Measurements from ENCODE around the gene MTHFR.
"Not testable (repeated sequence)": the region's sequence is repeated elsewhere in the genome, so short reads cannot be mapped to it uniquely, and the experiment has no call there.

The MTHFR gene

DNA sequence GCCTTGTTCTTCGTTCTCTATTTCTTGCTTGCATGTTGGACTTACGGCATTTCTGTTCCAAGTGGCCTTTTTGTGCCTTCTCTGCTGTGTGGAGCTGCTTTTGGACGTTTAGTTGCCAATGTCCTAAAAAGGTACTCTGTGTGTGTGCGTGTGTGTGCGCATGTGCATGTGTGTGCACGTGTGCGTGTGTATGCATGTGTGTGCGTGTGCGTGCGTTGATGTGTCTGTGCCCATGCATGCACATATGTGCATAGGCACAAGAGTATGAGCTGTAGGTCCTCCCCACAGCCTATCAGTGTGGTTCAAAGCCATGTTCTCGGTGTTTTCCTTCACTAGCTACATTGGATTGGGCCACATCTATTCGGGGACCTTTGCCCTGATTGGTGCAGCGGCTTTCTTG lies 28.1 kb upstream of the MTHFR start:
- in situ Hi-C loops (cut with HindIII; ENCODE audit: low sequenced_read_pairs), result no loop called here

DNA sequence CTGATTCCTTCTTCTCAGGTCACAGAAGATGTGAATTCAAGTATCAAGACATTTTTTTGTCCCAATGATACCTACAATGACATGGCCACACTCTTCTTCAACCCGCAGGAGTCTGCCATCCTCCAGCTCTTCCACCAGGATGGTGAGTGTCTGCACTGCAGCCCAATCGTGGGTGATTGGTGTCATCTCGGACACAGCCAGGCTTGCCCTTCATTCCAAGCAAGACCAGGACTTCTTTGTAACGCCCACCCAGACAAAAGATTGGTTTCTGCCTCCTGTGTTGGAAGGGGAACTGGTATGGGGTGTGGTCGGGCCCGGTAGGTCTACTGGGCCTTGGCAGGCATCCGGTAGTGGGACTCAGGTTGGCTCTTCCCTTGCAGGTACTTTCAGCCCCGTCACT lies 27.7 kb upstream of the MTHFR start:
- in situ Hi-C loops (cut with HindIII; ENCODE audit: low sequenced_read_pairs), result no loop called here

DNA sequence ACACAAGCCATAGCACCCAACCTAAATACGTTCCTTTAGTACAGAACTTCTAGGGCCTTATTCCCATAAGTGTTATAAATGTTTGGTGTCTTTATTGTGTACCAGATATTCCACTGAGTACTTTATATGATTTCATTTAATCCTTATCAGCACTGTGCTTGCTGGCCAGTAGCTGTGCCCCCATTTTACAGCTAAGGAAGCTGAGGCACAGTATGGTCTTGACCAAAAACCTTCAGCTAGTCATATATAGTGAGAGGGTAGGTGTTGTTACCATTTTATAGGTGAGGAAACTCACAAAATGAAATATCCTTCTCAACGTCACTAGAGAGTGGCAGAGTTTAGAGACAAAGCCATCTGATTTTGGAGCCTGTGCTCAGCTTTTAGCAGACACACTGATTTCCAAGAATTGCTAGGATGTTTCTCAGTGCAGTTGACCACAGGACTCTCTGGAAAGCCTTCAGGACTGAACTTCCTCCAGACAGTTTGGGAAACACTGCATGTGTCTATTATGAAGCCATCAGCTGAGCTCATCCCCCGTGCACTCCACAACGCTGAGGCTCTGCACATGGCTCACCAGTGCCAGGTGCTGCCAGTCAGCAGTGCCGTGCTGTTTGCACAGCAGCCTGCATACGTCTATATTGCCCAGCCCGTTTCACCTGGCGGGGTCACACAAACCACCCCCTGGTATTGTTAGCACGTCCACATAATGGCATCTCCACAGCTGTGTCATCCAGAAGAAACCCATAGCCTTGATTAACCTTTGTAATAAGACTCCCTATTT lies 26.4 kb upstream of the MTHFR start:
- in situ Hi-C loops (cut with HindIII; ENCODE audit: low sequenced_read_pairs), result no loop called here

DNA sequence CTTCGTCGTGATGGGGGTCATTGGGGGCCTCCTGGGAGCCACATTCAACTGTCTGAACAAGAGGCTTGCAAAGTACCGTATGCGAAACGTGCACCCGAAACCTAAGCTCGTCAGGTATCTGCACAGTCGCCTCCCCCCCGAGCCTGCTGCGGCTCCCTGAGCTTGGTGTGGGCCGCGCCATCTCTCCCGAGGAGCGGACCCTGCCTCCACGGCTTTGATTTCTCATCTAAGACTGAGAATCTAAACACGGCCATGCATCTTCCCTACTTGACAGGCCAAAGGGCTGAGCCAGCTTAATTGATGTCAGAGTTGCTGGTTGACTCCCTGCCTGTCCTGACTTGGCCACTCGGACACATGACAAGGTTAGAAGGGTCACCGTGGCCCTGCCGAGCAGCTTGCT lies 22.7 kb upstream of the MTHFR start:
- in situ Hi-C loops (cut with HindIII; ENCODE audit: low sequenced_read_pairs), result no loop called here

DNA sequence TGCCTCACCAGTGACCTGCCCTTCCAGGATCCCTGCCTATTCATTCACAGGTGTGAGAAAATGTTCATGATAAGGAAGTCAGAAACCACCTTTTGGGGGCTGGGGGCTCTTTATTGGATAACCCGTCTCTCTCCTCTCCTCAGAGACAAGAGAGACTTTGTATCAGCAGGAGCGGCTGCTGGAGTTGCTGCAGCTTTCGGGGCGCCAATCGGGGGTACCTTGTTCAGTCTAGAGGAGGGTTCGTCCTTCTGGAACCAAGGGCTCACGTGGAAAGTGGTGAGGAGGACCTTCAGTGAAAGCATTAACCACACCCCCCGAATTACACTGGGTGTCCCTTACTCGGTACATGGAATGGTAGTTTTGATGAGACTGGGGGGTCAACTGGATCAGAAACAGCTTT lies 21.2 kb upstream of the MTHFR start:
- in situ Hi-C loops (cut with HindIII; ENCODE audit: low sequenced_read_pairs), result no loop called here

DNA sequence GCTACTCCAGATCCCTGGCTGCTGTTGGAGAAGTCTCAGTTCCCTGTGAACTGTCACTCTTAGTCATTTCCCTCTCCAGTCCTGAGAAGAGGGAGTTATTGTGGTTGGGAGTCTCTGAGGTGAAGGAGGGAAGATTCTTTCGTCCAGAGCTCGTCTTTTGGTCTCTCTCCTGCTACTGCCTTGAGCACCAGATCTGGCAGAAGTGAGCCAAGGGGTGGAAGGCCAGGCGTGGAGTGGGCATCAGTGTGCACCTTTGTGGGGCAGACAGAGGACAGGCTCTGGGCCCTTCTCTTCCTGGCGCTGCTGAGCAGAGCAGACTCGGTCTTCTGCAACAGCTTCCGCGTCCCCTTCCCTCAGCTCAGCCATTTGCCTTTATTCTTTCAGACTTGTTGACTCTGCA lies 19.4 kb upstream of the MTHFR start:
- in situ Hi-C loops (cut with HindIII; ENCODE audit: low sequenced_read_pairs), result no loop called here

DNA sequence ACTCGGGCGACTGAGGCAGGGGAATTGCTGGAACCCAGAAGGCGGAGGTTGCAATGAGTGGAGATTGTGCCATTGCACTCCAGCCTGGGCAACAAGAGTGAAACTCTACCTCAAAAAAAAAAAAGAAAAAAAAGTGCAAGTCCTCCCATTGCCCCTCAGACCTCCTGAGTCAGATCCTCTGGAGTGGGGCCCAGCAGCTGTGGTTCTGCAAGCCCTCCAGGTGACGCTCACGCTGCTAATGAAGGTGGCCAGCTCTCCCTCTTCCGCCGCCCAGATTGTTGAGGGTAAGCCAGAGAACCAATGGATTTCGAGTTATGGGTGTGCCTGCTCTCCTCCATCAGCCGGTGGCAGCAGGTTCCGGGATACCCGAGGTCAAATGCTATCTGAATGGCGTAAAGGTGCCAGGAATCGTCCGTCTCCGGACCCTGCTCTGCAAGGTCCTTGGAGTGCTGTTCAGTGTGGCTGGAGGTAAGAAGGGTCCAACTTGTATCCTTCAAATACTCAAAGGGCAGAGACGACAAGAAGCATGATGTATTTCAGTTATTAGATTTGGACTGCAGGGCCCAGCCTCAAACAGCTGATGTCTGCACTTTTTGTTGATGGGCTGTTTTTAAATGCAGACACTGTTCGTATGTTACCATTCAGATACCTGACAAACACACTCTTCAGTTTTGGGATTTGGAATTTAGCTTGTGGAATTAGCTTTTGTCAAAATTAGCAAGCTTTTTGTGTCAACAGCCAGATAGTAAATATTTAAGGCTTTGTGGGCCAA lies 17.8 kb upstream of the MTHFR start:
- in situ Hi-C loops (cut with HindIII; ENCODE audit: low sequenced_read_pairs), result no loop called here

DNA sequence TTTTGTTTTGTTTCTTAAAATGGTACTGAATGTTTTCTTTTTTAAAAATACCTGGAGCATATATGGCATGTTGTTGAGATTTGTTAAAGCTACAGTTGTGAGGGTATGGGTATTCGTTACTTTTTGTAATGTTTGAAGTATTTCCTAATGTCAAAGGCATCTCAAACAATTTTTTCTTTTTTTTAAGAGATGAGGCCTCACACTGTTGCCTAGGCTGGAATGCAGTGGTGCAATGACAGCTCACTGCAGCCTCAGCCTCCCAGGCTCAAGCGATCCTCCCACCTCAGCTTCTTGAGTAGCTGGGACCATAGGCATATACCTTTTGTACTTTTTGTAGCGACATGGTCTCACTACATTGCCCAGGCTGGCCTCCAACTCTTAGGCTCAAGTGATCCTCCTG lies 16.3 kb upstream of the MTHFR start:
- in situ Hi-C loops (cut with HindIII; ENCODE audit: low sequenced_read_pairs), result no loop called here

DNA sequence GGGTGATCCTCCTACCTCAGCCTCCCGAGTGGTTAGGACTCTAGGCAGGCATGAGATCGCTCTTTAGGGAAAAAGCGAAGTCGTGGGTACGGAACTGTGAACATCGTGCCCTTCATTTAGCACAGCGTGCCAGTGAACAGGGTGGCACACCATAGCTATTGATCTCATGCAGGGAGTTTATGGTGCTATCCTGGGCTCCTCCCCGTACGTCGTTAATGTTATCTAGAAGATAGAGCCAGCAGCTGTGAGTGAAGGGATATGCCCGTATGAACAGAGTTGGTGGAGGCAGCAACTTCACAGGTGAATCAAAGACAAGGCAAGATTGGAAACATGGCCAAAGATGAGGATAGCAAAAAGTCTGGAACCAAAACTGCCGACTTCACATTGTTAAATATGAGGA lies 11.4 kb upstream of the MTHFR start:
- in situ Hi-C loops (cut with HindIII; ENCODE audit: low sequenced_read_pairs), result loop anchor here (10.0 kb wide), 1 partner anchor 142 kb away; no protein-coding TSS in a partner anchor

DNA sequence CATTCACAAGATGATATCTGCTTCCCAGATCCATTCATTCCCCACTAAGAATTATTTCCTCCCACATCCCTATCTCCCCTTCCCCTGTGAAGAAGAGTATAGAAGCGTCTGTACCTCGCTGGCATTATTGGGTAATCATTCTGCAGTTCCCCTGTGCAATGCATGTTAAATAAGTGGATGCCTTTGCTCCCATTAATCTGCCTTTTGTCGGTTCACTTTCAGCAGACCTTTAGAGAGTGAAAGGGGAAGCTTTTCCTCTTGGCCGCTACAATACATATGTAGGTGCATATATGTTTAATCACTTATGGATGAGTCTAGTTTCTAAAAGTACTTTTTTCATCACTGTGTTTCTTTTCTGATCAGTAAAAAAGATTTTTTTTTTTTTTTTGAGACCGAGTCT lies 7.3 kb upstream of the MTHFR start:
- in situ Hi-C loops (cut with HindIII; ENCODE audit: low sequenced_read_pairs), result loop anchor here (10.0 kb wide), 1 partner anchor 138 kb away; no protein-coding TSS in a partner anchor

DNA sequence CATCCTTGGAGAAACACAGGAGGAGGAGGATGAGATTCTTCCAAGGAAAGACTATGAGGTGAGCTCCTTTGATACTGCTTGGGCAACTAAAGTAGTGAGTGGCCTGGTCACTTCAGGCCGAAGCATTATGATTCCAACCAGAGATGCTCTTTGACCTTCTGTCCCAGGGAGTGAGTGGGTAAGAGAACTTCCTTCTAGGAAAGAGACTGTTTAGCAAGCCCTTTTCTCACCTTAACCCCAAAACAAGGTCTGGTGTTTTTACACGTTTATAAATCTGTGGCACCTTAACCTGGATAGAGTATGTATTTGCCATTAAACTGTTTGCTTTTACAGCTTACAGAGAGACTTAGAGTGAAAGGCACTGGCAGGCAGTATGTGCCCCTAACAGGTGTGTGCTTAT lies 1.4 kb upstream of the MTHFR start:
- in situ Hi-C loops (cut with HindIII; ENCODE audit: low sequenced_read_pairs), result no loop called here

DNA sequence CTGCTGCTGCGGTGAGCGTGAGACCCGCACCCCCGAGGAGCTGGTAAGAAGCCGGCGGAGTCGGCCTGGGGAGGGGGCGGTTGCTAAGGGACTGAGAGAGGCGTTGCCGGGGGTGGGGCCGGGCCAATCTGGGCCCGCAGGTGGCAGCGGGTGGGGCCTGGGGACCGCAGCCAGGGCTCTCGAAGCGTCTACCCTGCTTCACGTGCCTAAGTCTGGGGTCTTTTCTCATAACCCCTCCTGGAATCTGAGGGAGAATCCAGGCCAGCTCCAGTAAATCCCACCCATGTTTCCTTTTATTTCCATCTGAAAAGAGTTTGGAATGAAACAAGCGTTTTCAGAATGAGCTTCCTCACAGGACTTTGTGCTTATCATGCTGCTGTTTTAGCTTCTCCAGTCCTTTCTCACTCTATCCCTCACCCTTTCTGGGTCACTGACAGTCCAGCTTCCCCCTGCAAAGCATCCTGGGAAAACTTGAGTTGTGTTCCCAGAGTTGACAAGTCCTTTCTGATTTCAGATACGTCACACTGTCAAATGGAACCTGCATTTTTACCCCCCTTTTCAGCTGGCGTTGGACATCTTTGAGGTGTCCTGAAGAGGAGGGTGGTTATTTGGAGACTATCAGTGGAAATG lies 658 bp upstream of the MTHFR start:
- in situ Hi-C loops (cut with HindIII; ENCODE audit: low sequenced_read_pairs), result no loop called here

DNA sequence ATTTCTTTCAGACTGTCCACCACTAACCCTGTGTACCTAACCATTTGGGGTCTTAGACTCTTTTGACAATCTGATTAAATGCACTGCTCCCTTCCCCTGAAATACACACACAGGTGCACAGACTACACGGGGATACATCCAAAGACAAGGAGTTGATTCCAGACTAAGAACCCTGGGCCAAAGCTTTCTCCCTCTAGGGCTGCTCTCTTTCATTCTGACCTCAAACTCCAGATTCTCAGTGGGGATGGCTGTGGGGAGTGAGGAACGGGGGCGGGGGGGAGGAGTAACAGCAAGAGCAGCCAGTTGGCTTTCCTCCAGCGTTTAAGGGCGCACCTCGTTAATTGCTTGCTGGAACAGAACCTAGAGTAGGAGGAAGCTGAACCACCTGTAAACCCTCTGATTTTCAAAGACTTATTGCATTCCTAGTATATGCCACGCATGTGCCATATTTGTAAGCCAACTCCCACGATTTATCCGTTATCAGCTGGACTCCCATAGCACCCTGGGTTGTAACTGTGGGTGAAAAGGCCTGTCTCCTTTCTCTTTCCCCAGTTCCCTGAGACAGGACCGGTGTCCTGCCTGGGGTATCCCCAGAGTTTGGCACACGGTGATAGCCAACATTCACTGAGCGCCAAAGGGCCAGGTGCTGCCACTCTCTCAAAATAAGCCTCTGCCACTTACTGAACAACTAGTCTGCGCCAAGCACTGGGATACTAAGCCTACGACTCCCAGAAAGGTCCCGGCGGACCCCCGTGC lies 920 bp downstream of the MTHFR start:
- in situ Hi-C loops (cut with HindIII; ENCODE audit: low sequenced_read_pairs), result no loop called here

DNA sequence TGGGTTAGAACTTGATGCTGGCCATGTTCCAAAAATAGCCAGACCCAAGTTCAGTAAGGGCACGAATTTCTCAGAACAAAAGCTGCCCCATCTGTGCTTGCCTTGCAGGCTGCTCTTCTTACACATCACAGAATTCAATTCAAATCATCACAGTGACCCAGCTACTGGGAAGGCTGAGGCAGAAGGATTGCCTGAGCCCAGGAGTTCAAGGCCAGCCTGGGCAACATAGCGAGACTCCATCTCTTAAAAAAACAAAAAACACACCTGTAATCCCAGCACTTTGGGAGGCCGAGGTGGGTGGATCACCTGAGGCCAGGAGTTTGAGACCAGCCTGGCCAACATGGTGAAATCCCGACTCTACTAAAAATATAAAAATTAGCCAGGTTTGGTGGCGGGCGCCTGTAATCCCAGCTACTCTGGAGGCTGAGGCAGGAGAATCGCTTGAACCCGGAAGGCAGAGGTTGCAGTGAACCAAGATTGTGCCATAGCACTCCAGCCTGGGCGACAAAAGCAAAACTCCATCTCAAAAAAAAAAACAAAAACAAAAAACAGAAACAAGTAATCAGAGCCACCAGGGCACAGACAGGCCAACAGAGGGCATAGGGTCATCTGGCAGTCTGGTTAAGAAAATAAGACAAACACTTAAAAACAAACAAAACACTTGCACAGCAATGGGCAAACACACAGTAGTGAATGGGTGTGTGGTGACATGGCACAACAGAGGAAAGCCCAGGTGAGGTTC lies 1.7 kb downstream of the MTHFR start:
- in situ Hi-C loops (cut with HindIII; ENCODE audit: low sequenced_read_pairs), result not testable (repeated sequence)

DNA sequence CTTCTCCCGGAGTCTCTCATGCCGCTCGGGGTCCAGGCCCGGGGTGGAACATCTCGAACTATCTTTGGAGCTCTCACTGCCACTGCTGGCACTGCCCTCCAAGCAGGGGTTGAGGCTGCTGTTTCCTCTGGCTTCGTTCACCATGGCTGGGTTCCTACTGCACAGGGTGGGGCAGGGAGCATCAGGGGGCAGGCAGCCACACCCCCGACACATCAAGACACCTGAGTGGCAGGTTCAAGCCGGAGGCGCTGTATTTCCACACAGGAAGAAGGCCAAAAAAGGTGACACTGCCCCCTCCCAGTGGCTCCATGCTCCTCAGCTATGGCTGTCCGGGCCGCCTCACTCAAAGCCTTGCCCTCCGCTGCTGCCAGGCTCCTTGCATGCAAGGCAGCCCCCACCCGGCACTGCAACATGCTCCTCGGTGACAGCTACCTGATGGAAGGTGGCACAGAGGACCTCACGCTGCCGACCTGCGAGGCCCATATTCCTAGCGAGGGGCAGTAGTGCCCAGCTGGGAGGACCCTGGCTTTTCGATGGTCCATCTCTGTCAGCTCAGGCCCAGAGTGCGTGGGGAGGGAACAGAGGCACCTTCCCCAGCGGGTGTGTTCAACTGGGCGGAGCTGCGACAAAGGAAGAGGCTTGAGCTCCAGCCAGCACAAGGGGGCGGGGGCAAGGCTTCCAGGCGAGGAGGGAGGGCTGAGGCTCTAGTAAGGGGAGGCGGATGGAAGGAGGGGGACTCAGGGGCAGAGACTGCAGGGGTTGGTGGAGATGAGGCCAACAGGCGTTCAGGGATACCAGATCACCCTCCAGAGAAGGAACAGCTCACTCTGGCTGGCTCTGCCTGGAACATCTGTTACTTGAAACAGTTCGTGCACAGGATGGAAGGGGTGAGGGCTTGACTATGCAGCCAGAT lies 2.5 kb downstream of the MTHFR start:
- in situ Hi-C loops (cut with HindIII; ENCODE audit: low sequenced_read_pairs), result no loop called here

DNA sequence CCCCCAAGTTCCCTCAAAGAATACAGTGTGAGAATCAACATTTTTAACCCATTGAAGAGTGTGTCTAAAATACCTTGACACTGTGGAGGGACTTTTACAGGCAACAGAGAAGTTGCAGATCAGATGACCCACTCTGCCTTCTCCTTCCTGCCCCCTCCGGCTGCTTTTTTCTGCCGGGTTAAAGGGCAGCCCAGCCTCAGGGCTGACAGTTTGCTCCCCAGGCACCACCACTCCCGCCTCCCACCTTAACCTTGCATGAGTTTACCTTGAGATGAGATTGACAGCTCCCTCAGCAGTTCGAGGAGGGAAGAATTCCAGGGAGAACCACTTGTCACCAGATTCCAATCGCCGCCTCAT lies 3.2 kb downstream of the MTHFR start:
- in situ Hi-C loops (cut with HindIII; ENCODE audit: low sequenced_read_pairs), result no loop called here

DNA sequence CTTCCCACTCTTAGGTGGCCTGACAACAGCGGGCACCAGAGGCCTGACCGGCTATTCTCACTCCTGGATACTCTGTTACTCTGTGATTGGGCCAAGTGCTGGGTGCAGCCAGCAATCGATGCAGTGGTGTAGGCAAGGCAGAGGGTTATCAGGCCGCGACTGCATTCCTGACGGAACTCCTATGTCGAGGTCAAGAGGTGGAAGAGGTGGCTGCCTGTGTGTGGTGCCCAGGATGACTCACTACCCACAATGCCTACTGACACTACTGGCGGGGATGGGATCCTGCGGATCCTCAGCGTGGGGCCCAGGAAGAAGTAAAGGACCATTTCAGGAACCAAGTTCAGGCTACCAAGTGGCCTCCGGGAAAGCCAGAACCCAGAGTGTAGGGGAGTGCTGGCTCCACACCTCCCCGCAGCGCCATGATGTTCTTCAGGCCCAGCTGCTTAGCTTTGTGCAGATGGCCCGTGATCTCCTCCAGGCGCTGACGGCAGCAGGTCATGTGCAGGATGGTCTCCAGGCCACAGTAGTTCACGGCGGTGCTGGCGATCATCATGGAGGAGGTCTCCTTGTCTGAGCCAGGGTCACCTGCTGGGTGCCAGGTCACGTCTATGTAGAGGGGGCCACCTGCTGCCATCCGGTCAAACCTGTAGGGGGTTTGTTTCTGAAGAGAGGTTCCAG lies 4.9 kb downstream of the MTHFR start:
- in situ Hi-C loops (cut with HindIII; ENCODE audit: low sequenced_read_pairs), result no loop called here

DNA sequence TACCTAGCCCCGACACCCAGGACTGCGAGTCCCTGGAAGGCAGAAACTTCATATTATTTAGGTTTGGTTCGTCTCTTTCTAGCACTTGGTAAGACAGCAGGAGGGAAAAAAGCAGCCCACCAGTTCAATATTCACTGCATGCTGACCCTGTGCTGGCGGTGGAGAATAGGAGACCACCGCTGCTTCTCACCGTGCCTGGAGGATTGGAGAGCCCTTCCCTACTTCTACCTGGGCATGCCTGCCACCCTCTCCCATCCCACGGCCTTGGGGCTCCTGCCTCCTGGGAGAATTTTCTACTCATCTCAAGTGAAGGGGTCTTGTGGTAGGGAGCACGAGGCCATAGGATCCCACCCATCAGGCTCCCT lies 5.4 kb downstream of the MTHFR start:
- in situ Hi-C loops (cut with HindIII; ENCODE audit: low sequenced_read_pairs), result no loop called here

DNA sequence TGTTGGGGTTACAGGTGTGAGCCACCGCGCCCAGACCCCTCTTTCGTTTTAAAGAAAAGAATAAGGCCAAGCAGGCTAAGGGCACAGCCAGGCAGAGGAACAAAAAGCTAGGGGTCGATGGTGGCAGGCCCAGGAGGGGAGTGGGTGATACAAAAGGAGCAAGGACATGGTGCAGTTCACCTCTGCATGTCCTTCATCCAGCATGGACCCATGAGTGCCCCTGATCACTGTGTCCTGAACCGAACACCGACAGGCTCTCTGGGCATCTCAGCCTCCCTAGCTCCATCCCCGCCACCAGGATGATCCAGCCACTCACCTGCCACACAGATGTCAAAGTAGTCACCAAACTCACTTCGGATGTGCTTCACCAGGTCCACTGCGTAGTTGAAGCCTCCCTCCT lies 5.9 kb downstream of the MTHFR start:
- in situ Hi-C loops (cut with HindIII; ENCODE audit: low sequenced_read_pairs), result no loop called here

Data from DLD1 (cell line).